Measurements from ENCODE around the gene MICAL3.
"Not testable (repeated sequence)": the region's sequence is repeated elsewhere in the genome, so short reads cannot be mapped to it uniquely, and the experiment has no call there.

The MICAL3 gene

GRCh38 chr22:17950651-17951214 lies 73.6 kb downstream of the MICAL3 start:
- DNase-seq = peak; percentile 48

DNA sequence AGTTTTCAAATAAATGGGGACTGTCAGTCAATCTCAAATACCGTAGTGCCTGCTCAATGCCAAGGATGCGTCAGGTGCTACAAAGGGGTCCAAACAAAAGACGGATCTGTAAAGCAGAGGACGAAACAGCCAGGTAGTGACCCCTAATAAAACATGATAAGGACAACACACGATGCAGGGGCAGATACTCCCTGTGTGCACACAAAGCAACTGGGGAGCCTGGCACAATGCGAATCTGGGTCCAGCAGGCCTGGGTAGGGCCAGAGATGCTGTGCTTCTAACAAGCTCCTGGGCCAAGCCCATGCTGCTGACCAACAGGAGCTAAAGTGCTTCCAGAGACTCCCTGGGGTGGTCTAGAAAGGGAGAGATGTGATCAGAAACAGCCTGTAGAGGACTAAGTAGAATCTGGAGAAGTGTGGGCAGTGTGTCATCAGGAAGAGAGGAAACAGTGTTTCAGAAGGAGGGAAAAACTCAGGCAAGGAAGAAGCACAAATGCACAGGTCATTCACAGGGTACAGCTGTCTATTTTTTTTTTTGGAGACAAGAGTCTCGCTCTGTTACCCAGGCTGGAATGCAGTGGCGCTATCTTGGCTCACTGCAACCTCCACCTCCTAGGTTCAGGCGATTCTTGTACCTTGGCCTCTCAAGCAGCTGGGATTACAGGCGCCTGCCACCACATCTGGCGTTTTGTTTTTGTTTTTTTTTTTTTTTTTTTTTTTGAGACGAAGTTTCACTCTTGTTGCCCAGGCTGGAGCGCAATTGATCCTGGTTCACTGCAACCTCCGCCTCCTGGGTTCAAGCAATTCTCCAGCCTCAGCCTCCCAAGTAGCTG lies 74.5 kb downstream of the MICAL3 start:
- DNase-seq = no peak

GRCh38 chr22:17948101-17948500 lies 76.3 kb downstream of the MICAL3 start:
- no peak for DNase-seq

DNA sequence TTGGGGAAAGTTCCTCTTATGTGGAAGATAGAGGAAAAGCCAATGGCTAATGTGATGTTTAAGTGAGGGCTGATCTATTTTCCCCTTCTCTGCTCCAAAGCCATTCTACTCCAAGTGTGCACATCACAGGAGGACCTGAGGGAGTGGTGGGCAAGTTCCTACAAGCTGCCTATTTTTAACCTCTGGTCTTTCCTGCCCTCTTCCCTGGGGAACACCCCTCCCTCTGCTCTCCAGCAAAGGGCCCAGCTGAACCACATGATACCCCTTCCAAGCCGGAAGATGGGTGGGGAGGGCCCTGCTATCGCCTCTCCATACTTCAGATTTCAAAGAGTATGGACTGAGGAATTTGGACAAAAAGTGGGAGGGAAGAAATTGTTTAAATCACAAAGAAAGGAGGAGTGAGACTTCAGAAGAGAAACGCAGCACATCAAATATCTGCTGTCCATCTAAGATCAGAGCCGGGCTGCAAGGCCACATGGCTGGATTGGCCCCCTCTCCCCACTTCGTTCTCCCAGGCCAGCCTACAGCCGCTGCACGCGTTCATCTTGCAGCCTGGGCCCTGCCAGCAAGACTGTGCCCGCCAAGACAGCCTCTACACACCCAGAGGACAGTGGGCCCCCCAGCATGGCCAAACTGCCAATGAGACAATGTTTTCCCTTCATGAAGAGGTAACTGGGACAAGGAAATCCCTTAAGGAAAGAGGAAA lies 77.5 kb downstream of the MICAL3 start:
- no peak for DNase-seq

DNA sequence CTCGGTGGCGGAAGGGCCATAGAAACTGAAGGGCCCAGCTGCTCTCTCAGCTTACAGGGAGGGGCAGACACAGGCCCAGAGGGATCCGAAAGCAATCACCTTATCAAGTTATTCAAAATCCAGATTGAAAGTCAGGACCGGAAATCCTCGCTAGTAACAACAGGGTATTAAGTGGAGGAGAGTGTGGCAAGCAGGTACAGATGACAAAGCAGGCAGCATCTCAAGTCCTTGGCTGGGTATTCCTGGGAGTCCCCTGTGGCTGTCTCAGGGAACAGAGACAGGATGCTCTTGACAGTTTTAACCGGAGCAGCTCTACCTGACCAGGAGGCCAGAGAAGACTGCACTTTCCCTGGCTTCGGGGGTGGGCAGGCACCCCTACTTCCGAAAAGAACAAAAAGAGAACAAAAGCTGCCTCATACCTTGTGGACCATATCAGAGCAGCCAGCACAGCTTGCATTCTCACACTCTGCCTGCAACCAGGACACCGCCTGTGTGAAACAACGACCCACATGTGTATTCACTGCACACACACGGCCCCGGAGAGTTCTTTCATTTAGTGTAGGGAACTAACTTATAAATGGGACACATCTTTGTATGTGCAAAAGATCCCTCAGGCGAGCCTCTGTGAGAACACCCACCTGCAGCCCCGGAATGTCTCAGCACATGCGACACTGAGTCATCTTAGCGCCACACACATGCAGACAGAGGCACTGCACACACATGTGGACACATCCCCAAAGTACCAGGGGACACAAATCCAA lies 78.3 kb downstream of the MICAL3 start:
- peak; percentile 59 for DNase-seq

GRCh38 chr22:17945156-17945887 lies 79.0 kb downstream of the MICAL3 start:
- DNase-seq = no peak

GRCh38 chr22:17944256-17944655 lies 80.1 kb downstream of the MICAL3 start:
- no peak for DNase-seq

- DNase-seq = no peak
Measured at GRCh38 chr22:17943533-17944249, 80.7 kb downstream of the MICAL3 start.

DNA sequence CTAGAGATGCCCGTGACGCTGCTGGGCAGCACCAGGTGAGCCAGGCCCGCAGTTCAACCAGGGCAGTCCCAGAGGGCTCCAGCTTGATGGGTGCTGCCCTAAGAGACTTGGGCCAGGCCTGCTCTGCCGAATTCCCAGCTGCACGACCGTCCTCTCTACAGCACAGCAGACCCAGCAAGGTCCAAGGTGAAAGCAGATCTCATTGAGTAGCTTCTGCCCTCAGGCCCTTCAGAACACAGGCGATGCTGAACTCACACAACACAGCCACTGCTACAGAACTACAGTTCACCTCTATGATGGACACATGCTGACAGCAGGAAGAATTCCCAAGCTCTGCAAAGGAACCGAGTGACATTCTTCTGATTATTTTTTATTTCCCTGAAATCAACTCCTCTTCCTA lies 81.6 kb downstream of the MICAL3 start:
- no peak for DNase-seq

GRCh38 chr22:17941471-17942406 lies 82.6 kb downstream of the MICAL3 start:
- DNase-seq = peak; percentile 72

GRCh38 chr22:17939579-17939978 lies 84.8 kb downstream of the MICAL3 start:
- no peak for DNase-seq

DNA sequence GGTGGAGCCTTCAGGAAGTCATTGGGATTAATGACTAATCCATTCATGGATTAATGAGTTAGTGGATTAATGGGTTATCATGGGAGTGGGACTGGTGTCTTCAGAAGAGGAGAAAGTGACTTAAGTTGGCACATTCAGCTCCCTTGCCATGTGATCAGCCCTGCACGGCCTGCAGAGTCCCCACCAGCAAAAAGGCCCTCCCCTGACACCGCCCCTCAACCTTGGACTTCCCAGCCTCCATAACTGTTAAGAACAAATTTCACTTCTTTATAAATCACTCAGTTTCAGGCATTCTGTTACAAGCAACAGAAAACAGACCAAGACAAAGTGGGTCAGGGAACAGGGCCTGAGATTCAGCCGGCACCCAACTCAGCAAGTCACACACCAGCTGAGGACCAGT lies 85.3 kb downstream of the MICAL3 start:
- no peak for DNase-seq

DNA sequence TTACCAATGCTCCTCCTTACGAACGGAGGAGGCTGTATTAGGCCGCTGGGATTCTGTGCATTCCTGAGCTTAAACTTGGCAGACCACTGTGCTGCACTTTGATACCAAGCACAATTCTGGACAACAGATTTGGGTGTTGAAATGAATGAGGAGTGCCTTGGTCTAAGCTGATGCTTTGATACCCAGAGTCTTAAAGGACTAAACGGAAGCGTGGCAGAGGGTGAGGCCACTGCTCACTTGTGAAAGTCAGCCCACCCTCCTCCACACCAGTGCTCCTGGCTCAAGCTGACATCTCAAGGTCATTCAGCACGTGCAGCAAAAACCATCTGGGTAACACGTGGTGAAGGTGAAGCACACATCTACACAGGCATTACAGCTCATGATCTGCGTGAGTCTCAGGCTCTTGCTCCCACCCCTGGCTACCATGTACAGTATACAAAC lies 85.9 kb downstream of the MICAL3 start:
- DNase-seq = no peak

GRCh38 chr22:17932457-17932856 lies 91.9 kb downstream of the MICAL3 start:
- not testable (repeated sequence) for DNase-seq

DNA sequence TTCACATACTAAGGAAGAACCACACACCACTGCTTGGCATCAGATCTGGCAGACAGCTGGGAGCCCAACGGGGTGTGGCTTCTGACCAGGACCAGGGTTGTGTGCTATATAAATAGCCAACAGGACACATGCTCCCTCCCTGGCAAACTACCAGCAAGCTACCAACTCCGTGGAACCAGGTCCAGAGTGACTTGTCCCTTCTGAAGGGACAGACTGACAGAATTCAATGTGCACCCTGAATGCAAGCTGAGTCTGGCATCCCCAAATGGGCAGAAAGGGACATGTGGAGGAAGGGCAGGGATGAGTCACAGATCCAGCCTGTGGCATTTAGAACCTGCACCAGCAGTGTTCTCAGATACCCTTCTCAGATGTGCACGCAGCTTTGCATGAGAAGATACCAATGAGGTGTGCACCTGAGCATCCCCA lies 92.9 kb downstream of the MICAL3 start:
- no peak for DNase-seq

GRCh38 chr22:17930455-17931313 lies 93.7 kb downstream of the MICAL3 start:
- no peak for DNase-seq

DNA sequence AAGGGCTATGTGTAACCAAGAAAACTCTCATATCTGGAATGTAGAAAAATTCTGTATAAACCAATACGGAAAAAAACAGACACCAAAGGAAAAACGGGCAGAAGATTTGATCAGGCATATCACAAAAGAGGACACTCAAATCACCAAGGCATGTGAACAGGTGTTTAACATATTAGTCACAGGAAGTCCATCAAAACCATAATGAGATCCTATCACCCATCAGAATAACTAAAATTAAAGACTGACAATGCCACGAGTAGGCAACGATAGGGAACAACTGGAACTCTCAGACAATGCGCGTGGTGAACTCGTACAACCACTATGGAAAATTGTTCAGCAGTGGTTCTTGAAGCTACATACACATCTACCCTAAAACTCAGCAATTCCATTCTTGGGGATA lies 94.5 kb downstream of the MICAL3 start:
- no peak for DNase-seq

DNA sequence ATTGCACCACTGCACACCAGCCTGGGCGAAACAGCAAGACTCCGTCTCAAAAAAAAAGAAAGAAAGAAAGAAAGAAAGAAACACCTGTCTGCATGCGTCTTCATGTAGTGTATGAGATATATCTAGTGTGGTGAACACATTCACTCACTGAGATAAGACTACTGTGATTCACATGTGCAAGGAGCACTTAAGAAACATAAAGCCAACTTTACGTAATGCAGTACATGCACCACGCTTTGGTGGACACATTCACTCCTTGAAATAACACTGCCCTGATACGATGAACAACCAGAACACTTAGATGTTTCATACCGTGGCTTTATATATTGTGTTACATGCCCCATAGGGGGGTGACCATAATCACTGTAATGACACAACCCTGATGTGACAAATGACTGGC lies 96.0 kb downstream of the MICAL3 start:
- no peak for DNase-seq

DNA sequence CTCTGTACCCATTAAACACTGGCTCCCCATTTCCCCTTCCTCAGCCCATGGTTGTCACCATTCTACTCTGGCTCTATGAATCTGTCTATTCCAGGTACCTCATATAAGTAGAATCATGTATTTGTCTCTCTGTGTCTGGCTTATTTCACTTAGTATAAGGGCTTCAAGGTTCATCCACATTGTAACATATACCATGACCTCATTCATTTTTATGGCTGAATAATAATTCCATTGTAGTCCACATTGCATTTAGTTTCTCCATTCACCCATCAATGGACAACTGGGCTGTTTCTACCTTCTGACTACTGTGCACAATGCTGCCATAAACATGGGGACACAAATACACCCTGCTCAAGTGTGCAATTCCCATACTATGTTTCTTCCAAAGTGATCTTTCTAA lies 97.3 kb downstream of the MICAL3 start:
- DNase-seq = no peak

- DNase-seq = no peak
Measured at GRCh38 chr22:17926516-17926915, 97.8 kb downstream of the MICAL3 start.

Measured in NCI-H524 treated with DMSO at 0.1 percent for 48 hours (cell line).